CD14-positive monocyte (primary cell): ENCODE measurements around the gene SCN9A. TPM values are rescaled to one million over a fixed set of nuclear protein-coding genes. Genes with fewer than 3 reads are reported as not detected.

ENCODE experiments used
- DNase-seq, 3 donors: peaks; one replicate each; pipeline ENCODE4 v3.0.0-alpha.2; 2011 to 2022
- H2AFZ ChIP-seq: 2 replicates; pipeline ENCODE4 v1.6.0; 2012; ENCODE audit warnings: mild to moderate bottlenecking, low read depth, low read length, inconsistent platforms; ENCODE audit not compliant: insufficient read depth, poor library complexity, severe bottlenecking
- H3K27ac ChIP-seq, 2 donors: 1 replicate in 1 of 2; 2 replicates in 1 of 2; pipeline ENCODE4 v1.5.1; 2012 to 2013; ENCODE audit warnings: low read length in 2 of 2, control low read depth in 1 of 2, inconsistent platforms in 1 of 2, low read depth in 1 of 2, mild to moderate bottlenecking in 1 of 2
- H3K27me3 ChIP-seq, 2 donors: one replicate each; pipeline versions ENCODE4 v1.6.0 to v1.6.1; 2011 to 2013; ENCODE audit warnings: low read length in 2 of 2; ENCODE audit not compliant: control insufficient read depth in 2 of 2, insufficient read depth in 2 of 2
- H3K36me3 ChIP-seq, 2 donors: replicated peaks in 1 of 2; 1 replicate in 1 of 2; 2 replicates in 1 of 2; pipeline versions ENCODE4 v1.5.1 to v1.6.1; 2012 to 2013; ENCODE audit warnings: low read length in 2 of 2, control low read depth in 1 of 2, inconsistent platforms in 1 of 2, mild to moderate bottlenecking in 1 of 2; ENCODE audit not compliant: insufficient read depth in 2 of 2, control insufficient read depth in 1 of 2
- H3K4me1 ChIP-seq, 2 donors: 1 replicate in 1 of 2; 2 replicates in 1 of 2; pipeline versions ENCODE4 v1.5.1 to v1.6.1; 2012 to 2013; ENCODE audit warnings: low read length in 2 of 2, control low read depth in 1 of 2, inconsistent platforms in 1 of 2, mild to moderate bottlenecking in 1 of 2, moderate library complexity in 1 of 2; ENCODE audit not compliant: insufficient read depth in 2 of 2, control insufficient read depth in 1 of 2
- H3K4me2 ChIP-seq: replicated peaks from 2 replicates; pipeline ENCODE3; 2012; ENCODE audit warnings: low read length, moderate library complexity, mild to moderate bottlenecking; ENCODE audit not compliant: poor library complexity, severe bottlenecking; ENCODE audit errors: extremely low read depth
- H3K4me3 ChIP-seq, 3 experiments: fragments of 200-600 bp in 1 of 3; sonication (generic) in 1 of 3; replicated peaks in 1 of 3; 1 replicate in 2 of 3; 2 replicates in 1 of 3; pipeline ENCODE4 v1.5.1; 2011 to 2013; ENCODE audit warnings: low read length in 3 of 3, mild to moderate bottlenecking in 3 of 3, control low read depth in 2 of 3, low read depth in 2 of 3, inconsistent platforms in 1 of 3, moderate library complexity in 1 of 3
- H3K79me2 ChIP-seq: 2 replicates; pipeline ENCODE4 v1.6.0; 2012; ENCODE audit warnings: mild to moderate bottlenecking, control low read depth, inconsistent platforms, low read length, moderate library complexity; ENCODE audit not compliant: insufficient read depth
- H3K9ac ChIP-seq: 2 replicates; pipeline ENCODE4 v1.6.0; 2017; ENCODE audit warnings: low read length, mild to moderate bottlenecking; ENCODE audit not compliant: insufficient read depth, poor library complexity, severe bottlenecking
- H3K9me3 ChIP-seq, 2 donors: replicated peaks in 1 of 2; 1 replicate in 1 of 2; 2 replicates in 1 of 2; pipeline versions ENCODE4 v1.5.1 to v1.6.1; 2012 to 2013; ENCODE audit warnings: low read length in 2 of 2, control low read depth in 1 of 2; ENCODE audit not compliant: control insufficient read depth in 1 of 2, insufficient read depth in 1 of 2
- H4K20me1 ChIP-seq: 2 replicates; pipeline ENCODE4 v1.6.0; 2012; ENCODE audit warnings: mild to moderate bottlenecking, low read length, control low read depth, moderate library complexity; ENCODE audit not compliant: insufficient read depth
- H3K27ac Mint-ChIP-seq, 7 donors: one replicate each; pipeline ENCODE4 v1.8.0; 2020; ENCODE audit warnings: mild to moderate bottlenecking in 7 of 7, mixed read lengths in 7 of 7, moderate library complexity in 6 of 7, inconsistent platforms in 2 of 7
- H3K27me3 Mint-ChIP-seq, 3 donors: one replicate each; pipeline ENCODE4 v1.8.0; 2021 to 2022; ENCODE audit warnings: low read depth in 3 of 3, mild to moderate bottlenecking in 3 of 3, mixed read lengths in 3 of 3, moderate library complexity in 3 of 3, inconsistent platforms in 1 of 3
- H3K36me3 Mint-ChIP-seq, 2 donors: one replicate each; pipeline ENCODE4 v1.8.0; 2020; ENCODE audit warnings: mixed read lengths in 2 of 2, inconsistent platforms in 1 of 2, mild to moderate bottlenecking in 1 of 2
- H3K4me1 Mint-ChIP-seq: one replicate; pipeline ENCODE4 v1.8.0; 2020; ENCODE audit warnings: mild to moderate bottlenecking, mixed read lengths
- H3K4me3 Mint-ChIP-seq, 2 donors: one replicate each; pipeline ENCODE4 v1.8.0; 2020; ENCODE audit warnings: mild to moderate bottlenecking in 2 of 2, mixed read lengths in 2 of 2, moderate library complexity in 1 of 2
- H3K9me3 Mint-ChIP-seq, 7 donors: one replicate each; pipeline ENCODE4 v1.8.0; 2020 to 2022; ENCODE audit warnings: mixed read lengths in 7 of 7, mild to moderate bottlenecking in 6 of 7, moderate library complexity in 6 of 7, inconsistent platforms in 2 of 7
- WGBS: methylation state at CpG from one replicate; pipeline ENCODE4 v1.1.5; 2013; ENCODE audit warnings: missing lambda C conversion rate; ENCODE audit not compliant: insufficient coverage; 5-methylcytosine and 5-hydroxymethylcytosine counted together
- intact Hi-C, 2 donors: fragments of 100-400 bp; cut with micrococcal nuclease; formaldehyde crosslinking; loops; one replicate each; pipeline versions ENCODE4 v1.15.0 to v1.15.1; 2023
- polyA plus RNA-seq, 3 donors: library from polyadenylated mRNA; depleted of rRNA in 1 of 3; unstranded in 2 of 3; stranded (reverse) in 1 of 3; fragments of 300-500 nt in 2 of 3; fragments of >200 nt in 1 of 3; fragmentation: Illumina TruSeq in 2 of 3; gene quantifications; 1 replicate in 2 of 3; 2 replicates in 1 of 3; pipeline ENCODE4 v1.2.3, GENCODE V29; 2012 to 2021
- TF ChIP-seq, protein P1 (sequence below): fragments of 200-600 bp; IDR thresholded peaks from one replicate; pipeline ENCODE4 v1.8.0; 2022; ENCODE audit warnings: antibody characterized with exemption, mild to moderate bottlenecking

SCN9A gene
- polyA plus RNA-seq, 3 donors = 0.24 to 0.67 (median 0.26) TPM

- no peaks in the 10 kb centered on the region for H3K27me3 ChIP-seq
- no peaks in the 10 kb centered on the region for H3K9me3 Mint-ChIP-seq
- DNase-seq = no peak
- no peak overlapping the region for H3K27ac Mint-ChIP-seq
- 85% methylated on average over 9 of the region's 9 CpGs for WGBS
- no peaks in the 10 kb centered on the region for H3K9me3 ChIP-seq
- no peaks in the 10 kb centered on the region for H3K36me3 ChIP-seq
- TF ChIP-seq, protein P1, sequence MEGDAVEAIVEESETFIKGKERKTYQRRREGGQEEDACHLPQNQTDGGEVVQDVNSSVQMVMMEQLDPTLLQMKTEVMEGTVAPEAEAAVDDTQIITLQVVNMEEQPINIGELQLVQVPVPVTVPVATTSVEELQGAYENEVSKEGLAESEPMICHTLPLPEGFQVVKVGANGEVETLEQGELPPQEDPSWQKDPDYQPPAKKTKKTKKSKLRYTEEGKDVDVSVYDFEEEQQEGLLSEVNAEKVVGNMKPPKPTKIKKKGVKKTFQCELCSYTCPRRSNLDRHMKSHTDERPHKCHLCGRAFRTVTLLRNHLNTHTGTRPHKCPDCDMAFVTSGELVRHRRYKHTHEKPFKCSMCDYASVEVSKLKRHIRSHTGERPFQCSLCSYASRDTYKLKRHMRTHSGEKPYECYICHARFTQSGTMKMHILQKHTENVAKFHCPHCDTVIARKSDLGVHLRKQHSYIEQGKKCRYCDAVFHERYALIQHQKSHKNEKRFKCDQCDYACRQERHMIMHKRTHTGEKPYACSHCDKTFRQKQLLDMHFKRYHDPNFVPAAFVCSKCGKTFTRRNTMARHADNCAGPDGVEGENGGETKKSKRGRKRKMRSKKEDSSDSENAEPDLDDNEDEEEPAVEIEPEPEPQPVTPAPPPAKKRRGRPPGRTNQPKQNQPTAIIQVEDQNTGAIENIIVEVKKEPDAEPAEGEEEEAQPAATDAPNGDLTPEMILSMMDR = no peak
- no peak overlapping the region for H3K4me3 ChIP-seq
- H3K27ac ChIP-seq = no peak overlapping the region
- H3K4me3 Mint-ChIP-seq = no peak overlapping the region
- H3K27me3 Mint-ChIP-seq = no peaks in the 10 kb centered on the region
- H3K9ac ChIP-seq = no peak overlapping the region
- H4K20me1 ChIP-seq = no peaks in the 10 kb centered on the region
- H2AFZ ChIP-seq = no peak overlapping the region
- H3K36me3 Mint-ChIP-seq = peaks cover 0 to 11% of the 10 kb centered on the region in 2 donors
- H3K4me1 ChIP-seq = no peaks in the 10 kb centered on the region
- H3K4me2 ChIP-seq = no peak overlapping the region
- intact Hi-C loops = no loop called here
- no peaks in the 10 kb centered on the region for H3K79me2 ChIP-seq
- no peaks in the 10 kb centered on the region for H3K4me1 Mint-ChIP-seq
Measured at GRCh38 chr2:166284359-166284758, 91.4 kb downstream of the SCN9A start.

DNA sequence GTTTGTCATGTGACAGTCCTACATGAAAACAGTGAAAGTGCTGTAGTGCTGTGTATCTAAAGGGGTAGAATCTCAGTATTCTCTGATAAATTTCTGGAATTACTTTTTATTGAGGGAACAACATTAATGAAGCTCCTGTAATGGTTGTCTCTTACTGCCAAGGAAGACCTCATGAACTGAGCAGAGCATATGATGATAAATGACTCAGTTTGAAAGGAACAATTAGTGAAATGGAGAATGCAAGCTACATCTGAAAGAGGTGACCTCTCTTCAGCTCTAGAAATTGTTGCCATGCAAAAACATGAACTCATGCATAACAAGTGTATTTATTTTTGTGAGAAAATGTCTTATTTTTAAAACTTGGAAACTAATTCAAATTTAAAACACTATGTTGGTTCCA, 93.6 kb downstream of the SCN9A start:
- Histone ChIP-seq H3K9ac (no peak overlapping the region), H3K4me3 (no peak overlapping the region), H3K4me1 (no peaks in the 10 kb centered on the region), H3K27me3 (no peaks in the 10 kb centered on the region), H3K9me3 (no peaks in the 10 kb centered on the region), H3K36me3 (no peaks in the 10 kb centered on the region), H4K20me1 (no peaks in the 10 kb centered on the region), H3K79me2 (no peaks in the 10 kb centered on the region), H3K27ac (no peak overlapping the region), H2AFZ (no peak overlapping the region), H3K4me2 (no peak overlapping the region)
- H3K4me1 Mint-ChIP-seq = no peaks in the 10 kb centered on the region
- TF ChIP-seq, protein P1 = no peak
- intact Hi-C loops = no loop called here
- no peaks in the 10 kb centered on the region for H3K9me3 Mint-ChIP-seq
- no peak for DNase-seq
- H3K27ac Mint-ChIP-seq = no peak overlapping the region
- H3K4me3 Mint-ChIP-seq = no peak overlapping the region
- H3K27me3 Mint-ChIP-seq = no peaks in the 10 kb centered on the region
- peaks cover 0 to 11% of the 10 kb centered on the region in 2 donors for H3K36me3 Mint-ChIP-seq
